HCT116 (cell line): ENCODE data around the gene ABTB2. TPM values are rescaled to one million over a fixed set of nuclear protein-coding genes. Genes with fewer than 3 reads are reported as not detected.

Source experiments
- ATAC-seq: fragments of 200-7000 bp; cut with Tn5 transposase; 2 replicates; pipeline ENCODE4 v1.9.1; 2020; ENCODE audit warnings: mild to moderate bottlenecking, moderate library complexity
- BruUV-seq: library from RNA; stranded (reverse); fragments of 400-500 nt; replicated peaks from 2 replicates; lab custom pipeline; 2021; lab: Mats Ljungman, UMichigan
- CTCF ChIA-PET: fragments of 300-600 bp; sonication (Branson Sonifier 250); formaldehyde crosslinking; loops from one replicate; lab custom pipeline; 2021; ENCODE audit warnings: antibody characterized with exemption; lab: Charles Lee
- POLR2A ChIA-PET: fragments of 300-600, 350-600 bp; sonication (Branson Sonifier 250); formaldehyde crosslinking; loops from one replicate; lab custom pipeline; 2021; ENCODE audit warnings: antibody characterized with exemption; lab: Charles Lee
- RAD21 ChIA-PET, 2 experiments: fragments of 300-600 bp; sonication (Branson Sonifier 250); formaldehyde crosslinking; loops; one replicate each; lab custom pipeline; 2023; ENCODE audit warnings: low total read pairs in 2 of 2; ENCODE audit not compliant: uncharacterized antibody in 2 of 2, unreplicated experiment in 2 of 2, low non-redundant PET in 1 of 2; lab: Charles Lee
- DNase-seq: peaks from one replicate; pipeline ENCODE4 v3.0.0-alpha.2; 2010; ENCODE audit warnings: low read depth, low spot score
- H2AFZ ChIP-seq: fragments of 200-600 bp; shearing (Covaris generic), sonication (generic); 2 replicates; pipeline ENCODE4 v1.6.1; 2017; ENCODE audit warnings: low read depth, mixed run types, mixed read lengths, antibody characterized with exemption, low read length; ENCODE audit not compliant: poor library complexity, severe bottlenecking
- H3K27ac ChIP-seq: 2 replicates; pipeline ENCODE4 v1.5.1; 2012; ENCODE audit warnings: low read depth, low read length
- H3K27me3 ChIP-seq: fragments of 200-600 bp; sonication (generic); 2 replicates; pipeline ENCODE4 v1.6.1; 2016; ENCODE audit warnings: mixed run types, low read length, mixed read lengths; ENCODE audit not compliant: insufficient read depth
- H3K36me3 ChIP-seq, 2 experiments: fragments of 200-500 bp in 1 of 2; fragments of 200-600 bp in 1 of 2; sonication (Bioruptor generic) in 1 of 2; sonication (generic) in 1 of 2; 2 replicates each; pipeline versions ENCODE4 v1.5.1 to v1.6.1; 2014 to 2016; ENCODE audit warnings: low read length in 2 of 2, inconsistent platforms in 1 of 2, mixed read lengths in 1 of 2, mixed run types in 1 of 2; ENCODE audit not compliant: insufficient read depth in 2 of 2, control insufficient read depth in 1 of 2
- H3K4me1 ChIP-seq, 2 experiments: fragments of 200-600 bp in 1 of 2; sonication (generic) in 1 of 2; 2 replicates each; pipeline versions ENCODE4 v1.5.1 to v1.6.1; 2012 to 2017; ENCODE audit warnings: low read length in 2 of 2, inconsistent platforms in 1 of 2, mild to moderate bottlenecking in 1 of 2, mixed read lengths in 1 of 2, mixed run types in 1 of 2, moderate library complexity in 1 of 2; ENCODE audit not compliant: insufficient read depth in 2 of 2, control insufficient read depth in 1 of 2
- H3K4me2 ChIP-seq: fragments of 200-600 bp; sonication (generic); 2 replicates; pipeline ENCODE4 v1.6.1; 2017; ENCODE audit warnings: mixed run types, low read length, mixed read lengths
- H3K4me3 ChIP-seq, 2 experiments: fragments of 200-600 bp in 1 of 2; sonication (generic) in 1 of 2; replicated peaks in 1 of 2; 2 replicates each; pipeline ENCODE4 v1.5.1; 2011 to 2016; ENCODE audit warnings: low read length in 2 of 2, control low read depth in 1 of 2, low read depth in 1 of 2, mild to moderate bottlenecking in 1 of 2, mixed read lengths in 1 of 2, mixed run types in 1 of 2
- H3K79me2 ChIP-seq: fragments of 200-600 bp; sonication (generic); 2 replicates; pipeline ENCODE4 v1.6.1; 2017; ENCODE audit warnings: mild to moderate bottlenecking, mixed run types, low read length, moderate library complexity, mixed read lengths; ENCODE audit not compliant: insufficient read depth
- H3K9ac ChIP-seq: fragments of 200-600 bp; sonication (generic); 2 replicates; pipeline ENCODE4 v1.6.1; 2016; ENCODE audit warnings: low read length, mixed read lengths
- H3K9me2 ChIP-seq: fragments of 200-600 bp; sonication (generic), shearing (Covaris generic); 2 replicates; pipeline ENCODE4 v1.6.1; 2017; ENCODE audit warnings: mixed run types, mild to moderate bottlenecking, moderate library complexity; ENCODE audit not compliant: insufficient read depth
- H3K9me3 ChIP-seq, 2 experiments: fragments of 200-500 bp in 1 of 2; fragments of 200-600 bp in 1 of 2; sonication (Bioruptor generic) in 1 of 2; sonication (generic) in 1 of 2; 2 replicates each; pipeline ENCODE4 v1.6.1; 2014 to 2017; ENCODE audit warnings: low read length in 2 of 2, mixed read lengths in 2 of 2, inconsistent platforms in 1 of 2, low read depth in 1 of 2, mild to moderate bottlenecking in 1 of 2, mixed run types in 1 of 2, moderate library complexity in 1 of 2; ENCODE audit not compliant: control insufficient read depth in 1 of 2, insufficient read depth in 1 of 2
- H4K20me1 ChIP-seq: fragments of 200-600 bp; sonication (generic), shearing (Covaris generic); 2 replicates; pipeline ENCODE4 v1.6.1; 2017; ENCODE audit warnings: mixed run types, mild to moderate bottlenecking, moderate library complexity; ENCODE audit not compliant: insufficient read depth
- CBX3 ChIP-seq: IDR thresholded peaks from 2 replicates; pipeline ENCODE4 v1.6.1; 2012; ENCODE audit warnings: low read depth
- CEBPB ChIP-seq: IDR thresholded peaks from 2 replicates; pipeline ENCODE4 v1.6.1; 2012; ENCODE audit warnings: low read depth
- EZH2 ChIP-seq: fragments of 200-600 bp; sonication (generic); IDR thresholded peaks from 2 replicates; pipeline ENCODE4 v1.6.1; 2017; ENCODE audit warnings: antibody characterized with exemption, mixed run types
- FOSL1 ChIP-seq: IDR thresholded peaks from 2 replicates; pipeline ENCODE4 v1.6.1; 2012; ENCODE audit warnings: low read depth
- POLR2AphosphoS5 ChIP-seq: IDR thresholded peaks from 2 replicates; pipeline ENCODE4 v1.6.1; 2011; ENCODE audit warnings: mild to moderate bottlenecking, low read depth, low read length, moderate library complexity
- RAD21 ChIP-seq: IDR thresholded peaks from 2 replicates; pipeline ENCODE4 v1.6.1; 2012; ENCODE audit warnings: low read depth, mild to moderate bottlenecking
- REST ChIP-seq: IDR thresholded peaks from 2 replicates; pipeline ENCODE4 v1.6.1; 2012; ENCODE audit warnings: low read depth
- SIN3A ChIP-seq: IDR thresholded peaks from 2 replicates; pipeline ENCODE4 v1.6.1; 2012; ENCODE audit warnings: low read depth
- TCF7L2 ChIP-seq: IDR thresholded peaks from 2 replicates; pipeline ENCODE4 v1.7.0; 2011; ENCODE audit warnings: borderline replicate concordance, inconsistent platforms; ENCODE audit not compliant: insufficient read depth, insufficient read length; ENCODE audit errors: extremely low read depth
- YY1 ChIP-seq: IDR thresholded peaks from 2 replicates; pipeline ENCODE4 v1.6.1; 2011; ENCODE audit warnings: low read length, low read depth, moderate library complexity, mild to moderate bottlenecking; ENCODE audit not compliant: insufficient replicate concordance; ENCODE audit errors: extremely low read depth
- ZFX ChIP-seq: fragments of 450-650 bp; IDR thresholded peaks from 2 replicates; pipeline ENCODE4 v1.6.1; 2017
- intact Hi-C: fragments of 100-400 bp; cut with micrococcal nuclease; formaldehyde crosslinking; loops from 2 replicates; pipeline ENCODE4 v1.10.0; 2022
- total RNA-seq: library from RNA; stranded (reverse); gene quantifications from one replicate; pipeline ENCODE4 v1.2.1, GENCODE V29; 2021; ENCODE audit not compliant: unreplicated experiment

ABTB2 gene
- total RNA-seq, 1 experiment from 2014 or later = 6.8 TPM

- Histone ChIP-seq H3K27me3 (no peaks in the 10 kb centered on the region), H3K9me2 (no peaks in the 10 kb centered on the region), H3K9ac (no peak overlapping the region), H3K4me2 (no peak overlapping the region), H3K4me3 (no peak overlapping the region), H2AFZ (no peak overlapping the region), H3K4me1 (no peaks in the 10 kb centered on the region), H3K9me3 (no peaks in the 10 kb centered on the region), H3K27ac (no peak overlapping the region), H4K20me1 (0 out of 2 replicates have a peak, but pooled peaks cover 3% of the 10 kb centered on the region), H3K36me3 (peaks cover 63 to 74% of the 10 kb centered on the region in 2 experiments), H3K79me2 (no peaks in the 10 kb centered on the region)
- no peak for ATAC-seq
- no TSS peak for BruUV-seq
- ChIA-PET POLR2A (no interaction called here), RAD21 (no interaction called here), CTCF (no interaction called here)
- TF ChIP-seq CEBPB (no peak), FOSL1 (no peak), TCF7L2 (no peak), SIN3A (no peak), YY1 (no peak), CBX3 (no peak), EZH2 (no peak), RAD21 (no peak), ZFX (no peak), REST (no peak), POLR2AphosphoS5 (no peak)
- intact Hi-C loops = no loop called here
- no peak for DNase-seq
Measured at GRCh38 chr11:34145073-34145472, 212.7 kb downstream of the ABTB2 start.
